B cell (primary cell): ENCODE results near the gene CAGE1. TPM values are rescaled to one million over a fixed set of nuclear protein-coding genes. Genes with fewer than 3 reads are reported as not detected.

Experiments
- ATAC-seq: fragments of 200-7000 bp; cut with Tn5 transposase; one replicate; pipeline ENCODE4 v1.10.0; 2021; ENCODE audit warnings: low read depth, mild to moderate bottlenecking, moderate number of reproducible peaks, moderate library complexity
- CTCF ChIA-PET: fragments of 350-600 bp; sonication (Branson Sonifier 250); formaldehyde crosslinking; loops from one replicate; lab custom pipeline; 2021; ENCODE audit warnings: antibody characterized with exemption, inconsistent platforms; lab: Charles Lee
- POLR2A ChIA-PET: fragments of 350-600 bp; sonication (Branson Sonifier 250); formaldehyde crosslinking; loops from one replicate; lab custom pipeline; 2021; ENCODE audit warnings: antibody characterized with exemption; lab: Charles Lee
- DNase-seq: peaks from one replicate; pipeline ENCODE4 v3.0.0; 2013
- H2AFZ ChIP-seq: 2 replicates; pipeline ENCODE4 v1.6.1; 2012; ENCODE audit warnings: mild to moderate bottlenecking, low read depth, low read length; ENCODE audit not compliant: insufficient read depth, poor library complexity, severe bottlenecking
- H3K27ac ChIP-seq, 2 donors: 1 replicate in 1 of 2; 2 replicates in 1 of 2; pipeline ENCODE4 v1.5.1; 2012 to 2013; ENCODE audit warnings: low read length in 2 of 2, mild to moderate bottlenecking in 2 of 2, moderate library complexity in 1 of 2
- H3K27me3 ChIP-seq, 4 experiments: fragments of 200-600 bp in 1 of 4; sonication (generic) in 1 of 4; replicated peaks in 1 of 4; 1 replicate in 2 of 4; 2 replicates in 2 of 4; pipeline versions ENCODE4 v1.6.1 to v1.7.0; 2013 to 2016; ENCODE audit warnings: low read length in 3 of 4, mild to moderate bottlenecking in 2 of 4, mixed read lengths in 1 of 4, moderate library complexity in 1 of 4; ENCODE audit not compliant: insufficient read depth in 4 of 4, control insufficient read depth in 3 of 4; ENCODE audit errors: control extremely low read depth in 1 of 4
- H3K36me3 ChIP-seq, 2 experiments: replicated peaks in 1 of 2; 1 replicate in 1 of 2; 2 replicates in 1 of 2; pipeline versions ENCODE4 v1.6.1 to v1.7.1; 2013; ENCODE audit warnings: low read length in 1 of 2; ENCODE audit not compliant: insufficient read depth in 2 of 2, control insufficient read depth in 1 of 2; ENCODE audit errors: control extremely low read depth in 1 of 2, extremely low read depth in 1 of 2
- H3K4me1 ChIP-seq, 2 donors: fragments of 200-600 bp in 1 of 2; sonication (generic) in 1 of 2; 1 replicate in 1 of 2; 2 replicates in 1 of 2; pipeline versions ENCODE4 v1.5.1 to v1.6.1; 2013 to 2017; ENCODE audit warnings: low read length in 2 of 2; ENCODE audit not compliant: control insufficient read depth in 2 of 2, insufficient read depth in 2 of 2
- H3K4me2 ChIP-seq: replicated peaks from 2 replicates; pipeline ENCODE3; 2012; ENCODE audit warnings: mild to moderate bottlenecking, low read depth, low read length; ENCODE audit not compliant: poor library complexity, severe bottlenecking
- H3K4me3 ChIP-seq, 5 experiments: fragments of 200-600 bp in 1 of 5; sonication (generic) in 1 of 5; 1 replicate in 3 of 5; 2 replicates in 2 of 5; pipeline versions ENCODE4 v1.5.1 to v1.7.0; 2011 to 2016; ENCODE audit warnings: low read length in 4 of 5, mild to moderate bottlenecking in 4 of 5, low read depth in 2 of 5, control low read depth in 1 of 5, moderate library complexity in 1 of 5; ENCODE audit not compliant: insufficient read depth in 1 of 5; ENCODE audit errors: control extremely low read depth in 1 of 5, extremely low read depth in 1 of 5
- H3K79me2 ChIP-seq: fragments of 200-600 bp; sonication (generic); one replicate; pipeline ENCODE4 v1.6.0; 2016; ENCODE audit warnings: low read length; ENCODE audit not compliant: control insufficient read depth, insufficient read depth
- H3K9ac ChIP-seq: fragments of 200-600 bp; sonication (generic); 2 replicates; pipeline ENCODE4 v1.6.1; 2017; ENCODE audit warnings: mild to moderate bottlenecking, low read length, moderate library complexity
- H3K9me3 ChIP-seq, 3 donors: one replicate each; pipeline versions ENCODE4 v1.6.1 to v1.7.1; 2013; ENCODE audit warnings: low read length in 2 of 3; ENCODE audit not compliant: control insufficient read depth in 2 of 3, insufficient read depth in 1 of 3; ENCODE audit errors: control extremely low read depth in 1 of 3
- H4K20me1 ChIP-seq: 2 replicates; pipeline ENCODE4 v1.6.0; 2012; ENCODE audit warnings: mild to moderate bottlenecking, low read length; ENCODE audit not compliant: insufficient read depth, control insufficient read depth, poor library complexity, severe bottlenecking
- H3K27ac Mint-ChIP-seq: one replicate; pipeline ENCODE4 v1.8.0; 2021; ENCODE audit warnings: mixed read lengths
- H3K27me3 Mint-ChIP-seq: one replicate; pipeline ENCODE4 v1.8.0; 2021; ENCODE audit warnings: mixed read lengths
- H3K4me1 Mint-ChIP-seq: one replicate; pipeline ENCODE4 v1.8.0; 2021; ENCODE audit warnings: mixed read lengths
- H3K4me3 Mint-ChIP-seq: one replicate; pipeline ENCODE4 v1.8.0; 2021; ENCODE audit warnings: mixed read lengths
- H3K9me3 Mint-ChIP-seq: one replicate; pipeline ENCODE4 v1.8.0; 2022; ENCODE audit warnings: mixed read lengths; ENCODE audit not compliant: insufficient read depth
- CTCF ChIP-seq: fragments of 200-600 bp; IDR thresholded peaks from one replicate; pipeline ENCODE4 v1.8.0; 2022; ENCODE audit warnings: antibody characterized with exemption, mild to moderate bottlenecking
- EZH2 ChIP-seq: IDR thresholded peaks from 2 replicates; pipeline ENCODE4 v1.6.1; 2012; ENCODE audit warnings: borderline replicate concordance, low read depth, mild to moderate bottlenecking, moderate library complexity, low read length; ENCODE audit not compliant: insufficient read depth, poor library complexity, severe bottlenecking
- WGBS: methylation state at CpG from one replicate; pipeline ENCODE4 v1.1.5; 2013; ENCODE audit warnings: missing lambda C conversion rate; ENCODE audit not compliant: insufficient coverage; 5-methylcytosine and 5-hydroxymethylcytosine counted together
- intact Hi-C: fragments of 100-400 bp; cut with micrococcal nuclease; formaldehyde crosslinking; loops from one replicate; pipeline ENCODE4 v1.10.0; 2022
- polyA plus RNA-seq: library from polyadenylated mRNA; depleted of rRNA; stranded (reverse); fragments of >200 nt; gene quantifications from 2 replicates; pipeline ENCODE4 v1.2.3, GENCODE V29; 2012
- total RNA-seq, 2 donors: library from RNA; stranded (reverse); fragments of 120-200 nt in 1 of 2; gene quantifications; 1 replicate in 1 of 2; 2 replicates in 1 of 2; pipeline versions ENCODE4 v1.2.3 to v1.2.4, GENCODE V29; 2013 to 2022

CAGE1 gene
- total and polyA plus RNA-seq, 2 donors (not counting 1 experiment from before 2014, with no cell fraction given) = 0.13 to 0.34 TPM

- Mint-ChIP-seq H3K4me1 (no peaks in the 10 kb centered on the region), H3K27ac (no peak overlapping the region), H3K4me3 (no peak overlapping the region), H3K27me3 (no peaks in the 10 kb centered on the region), H3K9me3 (no peaks in the 10 kb centered on the region)
- H3K9ac ChIP-seq = no peak overlapping the region
- peaks cover 8% of the 10 kb centered on the region for H4K20me1 ChIP-seq
- POLR2A ChIA-PET = no interaction called here
- H3K79me2 ChIP-seq = no peaks in the 10 kb centered on the region
- CTCF ChIA-PET = interaction anchor here (1.5 kb wide), 1 partner anchor 14 kb away, joined by 4 read pairs; no protein-coding TSS in a partner anchor
- ATAC-seq (no peak), DNase-seq (no peak)
- intact Hi-C loops = no loop called here
- no peak overlapping the region for H3K4me2 ChIP-seq
- WGBS = no CpG with 5 or more reads among the region's 1 CpG
- H3K36me3 ChIP-seq = peaks cover 2 to 87% of the 10 kb centered on the region in 2 experiments
- no peak overlapping the region for H3K4me3 ChIP-seq
- no peaks in the 10 kb centered on the region for H3K4me1 ChIP-seq
- no peak overlapping the region for H2AFZ ChIP-seq
- H3K27ac ChIP-seq = no peak overlapping the region
- TF ChIP-seq CTCF (no peak), EZH2 (no peak)
- no peaks in the 10 kb centered on the region for H3K9me3 ChIP-seq
- H3K27me3 ChIP-seq = no peaks in the 10 kb centered on the region
Measured at GRCh38 chr6:7290079-7290478, 99.5 kb downstream of the CAGE1 start.

GRCh38 chr6:7285416-7285815, 104.1 kb downstream of the CAGE1 start:
- Histone ChIP-seq H3K9me3 (no peaks in the 10 kb centered on the region), H2AFZ (no peak overlapping the region), H3K36me3 (peaks cover 4 to 49% of the 10 kb centered on the region in 2 experiments), H3K4me3 (no peak overlapping the region), H3K9ac (no peak overlapping the region), H3K4me1 (peaks cover 7 to 10% of the 10 kb centered on the region in 2 donors), H3K27ac (no peak overlapping the region), H3K27me3 (no peaks in the 10 kb centered on the region), H4K20me1 (no peaks in the 10 kb centered on the region), H3K79me2 (no peaks in the 10 kb centered on the region), H3K4me2 (no peak overlapping the region)
- H3K4me1 Mint-ChIP-seq = peaks cover 8% of the 10 kb centered on the region
- CTCF ChIA-PET = interaction anchor here (0.7 to 3.7 kb wide), 4 partner anchors 10 to 325 kb away, joined by 3 to 16 read pairs (median 4); partner anchors contain the start of genes CAGE1 and RIOK1
- no peaks in the 10 kb centered on the region for H3K27me3 Mint-ChIP-seq
- no peak overlapping the region for H3K4me3 Mint-ChIP-seq
- POLR2A ChIA-PET = interaction anchor here (0.7 kb wide), 2 partner anchors 9 to 40 kb away, joined by 3 read pairs; no protein-coding TSS in a partner anchor
- 98% methylated on average over 5 of the region's 6 CpGs for WGBS
- DNase-seq (no peak), ATAC-seq (no peak)
- no peaks in the 10 kb centered on the region for H3K9me3 Mint-ChIP-seq
- intact Hi-C loops = no loop called here
- H3K27ac Mint-ChIP-seq = no peak overlapping the region
- no peak for TF ChIP-seq CTCF
- no peak for TF ChIP-seq EZH2
